Stimulated activated CD4-positive, alpha-beta T cell treated with anti-CD3 and anti-CD28 coated beads, Interleukin-2, amount 100 ng/mL, for 4 hours (primary cell): ENCODE results near the gene PPARA.

Source experiments
- DNase-seq: peaks from one replicate; pipeline ENCODE4 v3.0.0-alpha.2; 2020; ENCODE audit warnings: low read depth

Gene PPARA

GRCh38 chr22:46274381-46274780 is 124.1 kb downstream of the PPARA start:
- DNase-seq: no peak

DNA sequence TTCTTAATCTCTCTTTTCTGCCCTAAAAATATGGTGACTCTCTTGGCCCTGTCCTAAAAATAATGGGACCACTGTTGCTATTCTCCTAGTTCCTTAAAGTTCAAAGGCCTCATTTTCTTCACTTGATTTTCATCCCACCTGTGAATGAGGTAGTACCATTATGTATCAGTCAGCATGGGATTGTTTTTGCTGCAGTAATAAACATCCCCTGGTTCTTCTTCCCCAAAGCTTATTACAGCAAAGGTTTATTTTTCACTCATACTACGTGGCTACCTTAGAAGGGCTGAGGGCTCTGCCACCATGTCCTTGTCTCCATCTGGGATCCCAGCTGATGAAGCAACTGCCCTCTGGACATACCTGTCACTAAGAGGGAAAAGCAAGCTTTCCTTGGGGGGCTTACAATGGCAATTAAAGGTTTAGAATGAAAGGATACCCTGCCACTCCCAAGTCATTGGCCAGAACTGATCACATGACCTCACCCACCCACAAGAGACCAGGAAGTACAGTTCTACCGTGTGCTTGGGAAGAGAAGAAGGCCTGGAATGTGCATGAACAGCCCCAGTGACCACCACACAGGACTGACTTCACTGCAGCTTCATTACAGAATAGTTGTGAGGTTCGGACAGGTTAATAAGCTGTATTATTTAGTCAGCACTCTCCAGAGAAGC is 125.3 kb downstream of the PPARA start:
- no peak for DNase-seq

DNA sequence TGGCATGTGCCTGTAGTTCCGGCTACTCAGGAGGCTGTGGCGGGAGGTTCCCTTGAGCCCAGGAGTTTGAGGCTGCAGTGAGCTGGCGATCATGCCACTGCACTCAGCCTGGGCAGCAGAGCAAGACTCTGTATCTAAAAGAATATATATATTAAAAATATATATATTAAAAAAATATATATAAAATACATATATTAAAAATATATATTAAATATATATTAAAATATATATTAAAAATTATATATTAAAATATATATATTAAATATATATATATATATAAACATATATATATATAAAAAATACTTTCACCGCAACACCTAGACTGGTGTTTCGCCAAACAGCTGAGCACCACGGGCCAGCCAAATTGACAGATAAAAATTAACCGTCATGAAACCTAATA is 126.2 kb downstream of the PPARA start:
- no peak for DNase-seq

DNA sequence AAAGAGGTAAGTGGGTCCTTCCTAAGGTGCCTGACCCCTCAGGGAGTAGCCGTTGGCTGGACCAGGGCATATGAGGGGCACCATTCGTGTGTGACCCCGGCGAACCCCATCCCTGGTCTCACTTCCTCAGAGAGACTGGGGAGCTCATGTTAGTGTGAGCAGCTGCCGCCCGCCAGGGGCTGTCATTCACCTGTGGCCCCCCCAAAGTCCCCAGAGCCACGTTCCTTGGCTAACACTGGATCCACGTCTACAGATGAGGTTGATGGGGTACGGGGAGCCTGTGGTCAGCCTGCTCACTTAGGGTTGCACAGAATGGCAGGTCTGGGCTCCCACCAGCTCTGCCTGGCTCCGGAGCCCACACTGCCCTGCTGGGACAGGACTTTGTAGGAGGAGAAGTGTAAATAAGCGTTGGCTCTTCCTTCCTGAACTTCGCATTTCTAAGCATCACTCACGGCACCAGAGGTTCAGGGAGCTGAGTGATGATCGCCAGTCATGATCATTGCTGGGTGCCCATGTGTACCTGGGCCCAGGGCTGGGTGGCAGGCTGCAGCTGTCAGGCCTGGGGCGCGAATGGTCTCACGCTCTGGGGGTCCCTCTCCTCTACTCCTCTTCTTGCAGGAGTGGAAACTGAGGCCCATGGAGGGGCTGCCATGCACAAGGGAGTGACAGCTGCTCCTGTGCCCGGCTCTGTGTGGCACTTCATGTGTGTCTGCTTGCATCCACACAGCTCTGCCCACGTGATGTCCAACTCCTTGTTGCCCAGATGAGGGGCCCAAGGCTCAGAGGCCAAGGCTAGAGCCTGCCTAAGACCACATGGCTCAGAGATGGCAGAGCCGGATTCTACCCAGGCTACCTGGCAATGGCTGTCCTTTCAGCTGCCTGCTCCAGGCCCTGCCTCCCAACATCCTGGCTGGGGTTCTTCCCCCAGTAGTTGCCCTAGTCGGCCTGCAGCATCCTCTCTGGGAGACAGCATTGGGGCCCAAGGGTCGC is 128.6 kb downstream of the PPARA start:
- DNase-seq: no peak

- no peak for DNase-seq
Measured at GRCh38 chr22:46280063-46280817, 129.9 kb downstream of the PPARA start.

DNA sequence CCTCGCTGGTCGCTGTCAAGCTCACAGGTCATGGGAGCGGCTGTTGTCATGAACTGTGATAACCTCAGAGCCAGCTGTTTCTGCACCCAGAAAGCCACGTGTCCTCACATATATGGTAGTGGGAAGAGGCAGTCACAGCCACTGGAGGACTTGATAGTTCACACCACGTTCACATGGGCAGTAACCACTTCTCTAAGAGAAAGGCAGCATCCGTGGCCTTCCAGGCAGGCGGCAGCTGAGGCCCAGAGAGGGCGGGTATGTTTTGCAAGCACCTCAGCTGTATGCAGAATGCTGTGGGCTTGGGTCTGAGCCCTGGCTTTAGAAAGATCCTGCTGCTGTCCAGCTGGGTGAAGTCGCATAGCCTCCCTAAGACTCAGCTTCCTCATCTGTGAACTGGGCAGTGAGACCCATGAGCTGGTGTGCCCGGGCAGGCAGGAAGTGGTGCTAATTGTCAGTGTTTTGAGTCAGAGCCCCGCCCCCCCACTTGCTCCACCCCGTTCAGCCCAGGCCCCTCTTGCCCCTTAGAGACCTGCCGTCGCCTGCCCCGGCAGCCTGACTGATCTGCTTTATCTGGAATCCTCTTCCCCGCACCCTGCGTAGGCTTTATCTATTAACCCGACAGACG is 130.8 kb downstream of the PPARA start:
- DNase-seq: no peak

- DNase-seq: no peak
Measured at GRCh38 chr22:46281866-46282678, 131.7 kb downstream of the PPARA start.

GRCh38 chr22:46286006-46286405 is 135.7 kb downstream of the PPARA start:
- DNase-seq: no peak

DNA sequence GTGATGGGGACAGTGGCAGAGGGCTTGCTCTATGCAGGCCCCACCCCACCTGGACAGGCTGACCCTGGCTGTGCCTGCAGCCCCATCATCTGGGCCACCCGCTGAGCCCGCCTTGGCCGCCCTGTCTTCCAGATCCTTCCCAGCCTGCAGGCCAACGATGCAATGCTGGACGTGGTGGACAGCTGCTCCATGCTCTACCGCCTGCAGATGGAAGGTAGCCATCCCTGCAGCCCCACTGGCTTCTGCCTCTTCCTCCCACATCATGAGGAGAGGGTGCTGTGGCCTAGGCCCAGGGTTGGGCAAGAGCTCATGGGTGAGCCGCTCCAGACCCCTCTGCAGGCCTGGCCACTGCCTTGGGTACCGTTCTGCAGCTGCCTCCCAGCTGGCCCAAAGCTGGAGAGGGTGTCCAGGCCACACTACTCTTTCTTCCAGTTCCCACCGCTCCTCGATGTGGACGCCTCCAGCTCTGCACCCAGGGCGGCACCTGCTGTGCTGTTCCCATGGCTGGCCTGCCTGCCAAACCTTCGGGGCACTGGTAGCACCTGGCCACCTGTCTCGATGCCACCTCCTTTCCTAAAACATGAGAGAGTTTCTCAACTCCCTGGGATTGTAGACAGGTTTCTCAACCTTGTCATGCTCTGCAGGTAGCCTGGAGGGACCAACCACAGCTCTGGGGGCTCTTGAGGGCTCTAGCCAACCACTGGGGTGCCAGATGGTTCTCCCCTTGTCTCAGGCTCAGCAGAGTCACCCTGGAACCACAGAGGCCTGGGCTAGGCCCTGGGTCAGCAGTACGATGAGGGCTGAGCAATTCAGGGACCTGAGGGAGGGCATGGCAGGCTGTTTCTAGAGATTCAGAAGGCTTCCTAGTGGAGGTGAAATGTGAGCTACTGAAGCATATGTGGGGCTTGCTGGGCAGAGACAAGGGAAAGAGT is 136.9 kb downstream of the PPARA start:
- DNase-seq: no peak

- DNase-seq: no peak
Measured at GRCh38 chr22:46287873-46288751, 137.8 kb downstream of the PPARA start.

- no peak for DNase-seq
Measured at GRCh38 chr22:46288846-46289243, 138.5 kb downstream of the PPARA start.

DNA sequence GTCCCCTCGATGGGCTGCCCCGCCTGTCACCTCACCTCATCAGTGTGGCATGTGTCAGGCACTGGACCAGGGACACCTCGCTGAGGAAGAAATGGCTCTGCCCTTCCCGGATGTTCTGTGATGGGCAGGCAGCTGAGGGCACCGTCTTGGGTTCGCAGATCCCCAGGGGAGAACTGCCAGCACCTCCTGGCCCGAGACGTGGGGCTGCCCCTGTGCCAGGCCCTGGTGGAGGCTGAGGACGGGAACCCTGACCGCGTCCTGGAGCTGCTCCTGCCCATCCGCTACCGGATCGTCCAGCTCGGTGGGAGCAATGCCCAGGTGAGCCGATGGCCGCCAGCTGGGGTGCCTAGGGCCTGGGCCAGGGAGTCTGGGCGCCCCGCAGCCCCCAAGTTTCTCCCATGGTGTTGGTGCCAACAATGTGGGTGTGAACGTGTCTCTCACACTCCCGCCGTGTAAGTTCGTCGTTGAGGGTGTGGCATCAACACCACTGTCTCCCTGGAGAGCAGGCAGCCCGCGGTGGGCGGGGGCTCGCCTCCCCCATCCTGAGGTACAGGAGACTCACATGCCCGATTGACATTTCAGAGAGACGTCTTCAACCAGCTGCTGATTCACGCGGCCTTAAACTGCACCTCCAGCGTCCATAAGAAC is 139.0 kb downstream of the PPARA start:
- no peak for DNase-seq

GRCh38 chr22:46290121-46290842 is 140.0 kb downstream of the PPARA start:
- DNase-seq: no peak

DNA sequence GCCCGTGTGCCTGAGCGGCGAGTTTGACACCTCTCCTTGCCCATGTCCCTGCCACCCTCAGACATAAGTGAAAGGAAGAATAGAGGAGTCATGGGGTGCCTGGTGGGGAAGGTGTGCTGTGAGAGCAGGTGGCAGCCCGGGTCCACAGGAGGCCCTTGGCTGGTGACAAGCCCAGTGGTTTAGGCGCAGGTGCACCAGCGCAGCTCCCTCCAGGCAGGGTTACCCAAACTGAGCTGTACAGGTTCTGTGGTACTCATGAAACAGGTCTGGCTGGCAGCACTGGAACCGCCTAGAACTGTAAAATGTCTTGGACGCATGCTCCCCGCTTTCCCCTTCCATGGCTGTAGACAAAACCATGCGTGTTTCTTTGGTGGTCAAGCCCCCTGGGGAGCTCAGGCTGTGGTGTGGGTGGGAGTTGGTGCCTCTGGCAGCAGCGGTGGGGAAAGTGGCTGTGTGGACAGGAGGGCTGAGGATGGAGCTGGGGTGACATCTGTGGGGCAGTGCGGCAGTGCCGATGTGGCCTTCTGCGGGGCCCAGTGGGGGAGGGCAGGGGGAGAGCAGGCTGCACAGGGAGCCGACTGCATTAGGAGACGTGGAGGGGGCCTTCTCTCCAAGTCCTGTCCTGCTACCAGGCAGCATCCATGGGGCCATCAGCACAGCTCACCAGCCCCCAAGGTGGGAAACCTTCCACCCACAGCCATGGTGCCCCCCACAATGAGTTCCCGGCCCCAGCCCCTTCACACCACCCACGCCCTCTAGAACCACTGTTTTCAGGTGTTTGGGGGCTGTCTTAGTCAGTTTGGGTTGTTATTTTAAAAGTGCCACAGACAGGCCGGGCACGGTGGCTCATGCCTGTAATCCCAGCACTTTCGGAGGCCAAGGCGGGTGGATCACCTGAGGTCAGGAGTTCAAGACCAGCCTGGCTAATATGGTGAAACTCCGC is 140.8 kb downstream of the PPARA start:
- no peak for DNase-seq

DNA sequence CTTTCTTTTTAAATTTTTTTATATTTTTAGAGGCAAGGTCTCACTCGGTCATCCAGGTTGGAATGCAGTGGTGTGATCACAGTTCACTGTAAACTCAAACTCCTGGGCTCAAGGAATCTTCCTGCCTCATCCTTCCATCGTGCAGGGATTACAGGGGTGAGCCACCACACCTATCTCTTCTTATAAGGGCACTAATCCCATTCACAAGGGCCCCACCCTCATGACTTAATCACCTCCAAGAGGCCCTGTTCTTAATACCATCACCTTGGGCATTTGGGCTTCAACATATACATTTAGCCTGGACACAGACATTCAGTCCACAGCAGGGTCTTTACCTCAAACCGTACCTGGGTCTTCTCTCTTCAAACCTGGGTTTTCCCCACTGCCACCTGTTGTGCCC is 141.8 kb downstream of the PPARA start:
- no peak for DNase-seq

DNA sequence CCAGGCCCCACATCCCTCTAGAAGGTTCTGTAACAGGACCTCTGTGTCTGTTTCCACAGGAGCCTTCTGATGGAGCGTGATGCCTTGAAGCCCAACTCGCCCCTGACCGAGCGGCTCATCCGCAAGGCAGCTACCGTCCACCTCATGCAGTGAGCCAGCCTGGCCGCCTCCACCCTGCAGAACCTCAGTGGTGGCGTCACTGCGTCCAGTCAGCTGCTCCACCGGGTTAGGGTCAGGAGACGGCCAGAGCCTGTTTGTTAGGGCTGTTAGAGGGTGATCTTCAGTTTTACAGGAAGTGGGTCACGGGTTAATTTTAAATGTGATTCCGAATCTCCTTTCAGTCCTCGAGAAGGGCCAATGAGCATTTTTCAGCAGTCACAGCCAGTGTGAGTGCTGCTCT is 142.4 kb downstream of the PPARA start:
- no peak for DNase-seq
